WTC11 (cell line): Measurements from ENCODE around the gene TCEAL3. TPM values are rescaled to one million over a fixed set of nuclear protein-coding genes. Genes with fewer than 3 reads are reported as not detected.

Source experiments
- ATAC-seq: fragments of 200-7000 bp; cut with Tn5 transposase; 2 replicates; pipeline ENCODE4 v1.10.0; 2021; ENCODE audit warnings: mild to moderate bottlenecking, moderate library complexity
- CTCF ChIA-PET: fragments of 300-600 bp; sonication (Branson Sonifier 250); formaldehyde crosslinking; loops from one replicate; lab custom pipeline; 2021; ENCODE audit warnings: antibody characterized with exemption; lab: Charles Lee
- POLR2A ChIA-PET: fragments of 350-600 bp; sonication (Branson Sonifier 250); formaldehyde crosslinking; loops from one replicate; lab custom pipeline; 2021; ENCODE audit warnings: antibody characterized with exemption; lab: Charles Lee
- DNase-seq: peaks from one replicate; pipeline ENCODE4 v3.0.0; 2021; ENCODE audit warnings: low spot score
- H3K27ac Mint-ChIP-seq: 2 replicates; pipeline ENCODE4 v1.8.0; 2021; ENCODE audit warnings: mixed read lengths
- H3K27me3 Mint-ChIP-seq: 2 replicates; pipeline ENCODE4 v1.8.0; 2021; ENCODE audit warnings: low read depth, mild to moderate bottlenecking, moderate library complexity, mixed read lengths
- H3K36me3 Mint-ChIP-seq: 2 replicates; pipeline ENCODE4 v1.8.0; 2021; ENCODE audit warnings: mixed read lengths
- H3K4me1 Mint-ChIP-seq: 2 replicates; pipeline ENCODE4 v1.8.0; 2022; ENCODE audit warnings: mixed read lengths
- H3K4me3 Mint-ChIP-seq: 2 replicates; pipeline ENCODE4 v1.8.0; 2021; ENCODE audit warnings: mild to moderate bottlenecking, moderate library complexity, mixed read lengths
- H3K9me3 Mint-ChIP-seq: 2 replicates; pipeline ENCODE4 v1.8.0; 2021; ENCODE audit warnings: mixed read lengths
- CBFB ChIP-seq: sonication (generic); formaldehyde crosslinking; IDR thresholded peaks from 2 replicates; pipeline ENCODE4 v1.8.1; 2022; ENCODE audit warnings: mild to moderate bottlenecking, low read depth, missing genetic modification reagents
- CDX4 ChIP-seq: fragments of 250-450 bp; sonication (Bioruptor Pico); IDR thresholded peaks from 2 replicates; pipeline ENCODE4 v1.9.0; 2021; ENCODE audit warnings: moderate library complexity, mild to moderate bottlenecking, inconsistent platforms, borderline replicate concordance
- ELF4 ChIP-seq: sonication (generic); formaldehyde crosslinking; IDR thresholded peaks from 2 replicates; pipeline ENCODE4 v1.8.1; 2022; ENCODE audit warnings: low read depth, mild to moderate bottlenecking, moderate library complexity, missing genetic modification reagents
- ETV6 ChIP-seq: sonication (generic); formaldehyde crosslinking; IDR thresholded peaks from 2 replicates; pipeline ENCODE4 v1.8.1; 2022; ENCODE audit warnings: mild to moderate bottlenecking, missing genetic modification reagents
- FOXP1 ChIP-seq: sonication (generic); formaldehyde crosslinking; IDR thresholded peaks from 2 replicates; pipeline ENCODE4 v1.8.0; 2022; ENCODE audit warnings: missing genetic modification reagents, mild to moderate bottlenecking, moderate library complexity, borderline replicate concordance
- HMGXB4 ChIP-seq: sonication (generic); formaldehyde crosslinking; IDR thresholded peaks from 2 replicates; pipeline ENCODE4 v1.8.1; 2023; ENCODE audit warnings: mild to moderate bottlenecking, moderate library complexity, missing genetic modification reagents
- IRF2 ChIP-seq: sonication (generic); formaldehyde crosslinking; IDR thresholded peaks from 2 replicates; pipeline ENCODE4 v1.8.0; 2022; ENCODE audit warnings: low read depth, missing genetic modification reagents, borderline replicate concordance
- NFE2L1 ChIP-seq: sonication (generic); formaldehyde crosslinking; IDR thresholded peaks from 2 replicates; pipeline ENCODE4 v1.8.1; 2023; ENCODE audit warnings: missing genetic modification reagents
- NR2C2 ChIP-seq: sonication (generic); formaldehyde crosslinking; IDR thresholded peaks from 2 replicates; pipeline ENCODE4 v1.8.0; 2022; ENCODE audit warnings: mild to moderate bottlenecking, missing genetic modification reagents
- PRRX2 ChIP-seq: fragments of 250-450 bp; sonication (Bioruptor Pico); IDR thresholded peaks from 2 replicates; pipeline ENCODE4 v1.8.0; 2021; ENCODE audit warnings: mild to moderate bottlenecking
- SMAD3 ChIP-seq: sonication (generic); formaldehyde crosslinking; IDR thresholded peaks from 2 replicates; pipeline ENCODE4 v1.8.0; 2022; ENCODE audit warnings: missing genetic modification reagents, mild to moderate bottlenecking, borderline replicate concordance
- SMAD4 ChIP-seq: sonication (generic); formaldehyde crosslinking; IDR thresholded peaks from 2 replicates; pipeline ENCODE4 v1.8.0; 2022; ENCODE audit warnings: mild to moderate bottlenecking, missing genetic modification reagents
- STAT6 ChIP-seq: sonication (generic); formaldehyde crosslinking; conservative IDR thresholded peaks from 2 replicates; pipeline ENCODE4 v1.8.1; 2023; ENCODE audit warnings: mild to moderate bottlenecking, low read depth, missing genetic modification reagents, moderate library complexity
- ZNF317 ChIP-seq: sonication (generic); formaldehyde crosslinking; IDR thresholded peaks from 2 replicates; pipeline ENCODE4 v1.8.1; 2023; ENCODE audit warnings: low read depth, mild to moderate bottlenecking, moderate library complexity, missing genetic modification reagents, borderline replicate concordance
- ZNF423 ChIP-seq: fragments of 250-450 bp; sonication (Bioruptor Pico); IDR thresholded peaks from 2 replicates; pipeline ENCODE4 v2.1.2; 2022; ENCODE audit warnings: mild to moderate bottlenecking, moderate library complexity
- ZNF532 ChIP-seq: fragments of 250-450 bp; sonication (Bioruptor Pico); IDR thresholded peaks from 2 replicates; pipeline ENCODE4 v1.9.0; 2021; ENCODE audit warnings: mild to moderate bottlenecking, borderline replicate concordance
- total RNA-seq: library from RNA; stranded (reverse); gene quantifications from 3 replicates; pipeline ENCODE4 v1.2.3, GENCODE V29; 2021
- TF ChIP-seq, protein P1 (sequence below): sonication (generic); formaldehyde crosslinking; IDR thresholded peaks from 2 replicates; pipeline ENCODE4 v1.8.0; 2023; ENCODE audit warnings: missing genetic modification reagents, mild to moderate bottlenecking, borderline replicate concordance

The TCEAL3 gene
- total RNA-seq, 1 experiment from 2014 or later, result 9.3 TPM

DNA sequence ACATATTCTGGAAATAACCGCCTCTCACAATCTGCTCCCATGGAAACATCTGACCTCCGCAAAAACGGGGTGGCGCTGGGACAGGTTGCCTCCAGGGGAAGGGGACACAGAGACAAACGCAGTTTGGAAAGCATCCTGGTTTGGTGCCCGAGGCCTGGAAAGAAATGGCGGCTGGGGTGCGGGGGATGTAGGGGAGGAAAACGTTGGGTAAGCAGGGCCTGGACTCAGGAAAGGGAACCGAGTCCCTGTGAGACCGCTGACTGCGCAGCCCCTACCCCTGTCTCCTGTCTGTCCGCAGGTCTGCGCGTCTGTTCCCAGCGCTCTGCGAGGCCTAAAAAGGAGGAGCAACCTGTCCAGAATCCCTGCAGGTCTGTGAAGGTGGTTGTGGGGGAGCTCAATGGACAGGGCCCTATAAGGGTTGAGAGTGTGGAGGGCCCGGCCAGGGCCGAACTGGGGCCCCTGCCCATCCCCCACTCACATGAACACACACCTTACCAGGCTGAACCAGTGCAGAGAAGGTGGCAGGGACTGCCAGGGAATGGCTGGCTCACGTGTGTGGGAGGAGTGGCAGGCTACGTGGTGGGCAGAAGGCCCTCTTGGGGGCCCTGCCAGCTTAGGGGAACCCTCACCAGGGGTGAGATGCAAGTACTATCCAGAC is 672 bp downstream of the TCEAL3 start (continued):
- TF ChIP-seq STAT6 (CRISPR knock-in tag), result no peak
- TF ChIP-seq SMAD3 (CRISPR knock-in tag), result no peak
- no peak for TF ChIP-seq ZNF532 (CRISPR knock-in tag)
- TF ChIP-seq NR2C2, result no peak
- TF ChIP-seq PRRX2 (CRISPR knock-in tag), result no peak
- TF ChIP-seq CDX4, result no peak

GRCh38 chrX:103610282-103610681 is 2.5 kb downstream of the TCEAL3 start:
- H3K27ac Mint-ChIP-seq, result no peak overlapping the region
- CTCF ChIA-PET, result interaction anchor here (1.0 kb wide), 1 partner anchor 19 kb away, joined by 3 read pairs; no protein-coding TSS in a partner anchor
- H3K36me3 Mint-ChIP-seq, result no peaks in the 10 kb centered on the region
- ATAC-seq (no peak), DNase-seq (no peak)
- H3K4me1 Mint-ChIP-seq, result peaks cover 18% of the 10 kb centered on the region
- peaks cover 19% of the 10 kb centered on the region for H3K27me3 Mint-ChIP-seq
- TF ChIP-seq FOXP1 (no peak), CBFB (CRISPR knock-in tag) (no peak), NFE2L1 (CRISPR knock-in tag) (no peak), ZNF423 (CRISPR knock-in tag) (no peak), IRF2 (no peak), ZNF317 (CRISPR knock-in tag) (no peak), ELF4 (no peak), ETV6 (no peak), CDX4 (no peak), SMAD4 (no peak), NR2C2 (no peak), HMGXB4 (CRISPR knock-in tag) (no peak)
- TF ChIP-seq, protein P1, sequence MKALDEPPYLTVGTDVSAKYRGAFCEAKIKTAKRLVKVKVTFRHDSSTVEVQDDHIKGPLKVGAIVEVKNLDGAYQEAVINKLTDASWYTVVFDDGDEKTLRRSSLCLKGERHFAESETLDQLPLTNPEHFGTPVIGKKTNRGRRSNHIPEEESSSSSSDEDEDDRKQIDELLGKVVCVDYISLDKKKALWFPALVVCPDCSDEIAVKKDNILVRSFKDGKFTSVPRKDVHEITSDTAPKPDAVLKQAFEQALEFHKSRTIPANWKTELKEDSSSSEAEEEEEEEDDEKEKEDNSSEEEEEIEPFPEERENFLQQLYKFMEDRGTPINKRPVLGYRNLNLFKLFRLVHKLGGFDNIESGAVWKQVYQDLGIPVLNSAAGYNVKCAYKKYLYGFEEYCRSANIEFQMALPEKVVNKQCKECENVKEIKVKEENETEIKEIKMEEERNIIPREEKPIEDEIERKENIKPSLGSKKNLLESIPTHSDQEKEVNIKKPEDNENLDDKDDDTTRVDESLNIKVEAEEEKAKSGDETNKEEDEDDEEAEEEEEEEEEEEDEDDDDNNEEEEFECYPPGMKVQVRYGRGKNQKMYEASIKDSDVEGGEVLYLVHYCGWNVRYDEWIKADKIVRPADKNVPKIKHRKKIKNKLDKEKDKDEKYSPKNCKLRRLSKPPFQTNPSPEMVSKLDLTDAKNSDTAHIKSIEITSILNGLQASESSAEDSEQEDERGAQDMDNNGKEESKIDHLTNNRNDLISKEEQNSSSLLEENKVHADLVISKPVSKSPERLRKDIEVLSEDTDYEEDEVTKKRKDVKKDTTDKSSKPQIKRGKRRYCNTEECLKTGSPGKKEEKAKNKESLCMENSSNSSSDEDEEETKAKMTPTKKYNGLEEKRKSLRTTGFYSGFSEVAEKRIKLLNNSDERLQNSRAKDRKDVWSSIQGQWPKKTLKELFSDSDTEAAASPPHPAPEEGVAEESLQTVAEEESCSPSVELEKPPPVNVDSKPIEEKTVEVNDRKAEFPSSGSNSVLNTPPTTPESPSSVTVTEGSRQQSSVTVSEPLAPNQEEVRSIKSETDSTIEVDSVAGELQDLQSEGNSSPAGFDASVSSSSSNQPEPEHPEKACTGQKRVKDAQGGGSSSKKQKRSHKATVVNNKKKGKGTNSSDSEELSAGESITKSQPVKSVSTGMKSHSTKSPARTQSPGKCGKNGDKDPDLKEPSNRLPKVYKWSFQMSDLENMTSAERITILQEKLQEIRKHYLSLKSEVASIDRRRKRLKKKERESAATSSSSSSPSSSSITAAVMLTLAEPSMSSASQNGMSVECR (CRISPR knock-in tag), result no peak
- H3K9me3 Mint-ChIP-seq, result no peaks in the 10 kb centered on the region
- POLR2A ChIA-PET, result no interaction called here
- H3K4me3 Mint-ChIP-seq, result 0 out of 2 replicates have a peak overlapping the region, but pooled peaks have one; percentile 16
